LNCaP clone FGC (cell line): ENCODE measurements around the gene EDAR.

ENCODE experiments used
- DNase-seq: peaks from one replicate; pipeline ENCODE4 v3.0.0-alpha.2; 2011; ENCODE audit warnings: low read depth
- H3K4me3 ChIP-seq: 2 replicates; pipeline ENCODE4 v1.5.1; 2011; ENCODE audit warnings: mild to moderate bottlenecking, low read depth, low read length, control low read depth
- CTCF ChIP-seq: IDR thresholded peaks from 2 replicates; pipeline ENCODE4 v1.5.1; 2012; ENCODE audit warnings: mild to moderate bottlenecking; ENCODE audit not compliant: control insufficient read depth, insufficient read depth; ENCODE audit errors: extremely low read depth

Gene EDAR

GRCh38 chr2:108847000-108847399 is 142.0 kb downstream of the EDAR start:
- TF ChIP-seq CTCF, result no peak
- no peak for DNase-seq

DNA sequence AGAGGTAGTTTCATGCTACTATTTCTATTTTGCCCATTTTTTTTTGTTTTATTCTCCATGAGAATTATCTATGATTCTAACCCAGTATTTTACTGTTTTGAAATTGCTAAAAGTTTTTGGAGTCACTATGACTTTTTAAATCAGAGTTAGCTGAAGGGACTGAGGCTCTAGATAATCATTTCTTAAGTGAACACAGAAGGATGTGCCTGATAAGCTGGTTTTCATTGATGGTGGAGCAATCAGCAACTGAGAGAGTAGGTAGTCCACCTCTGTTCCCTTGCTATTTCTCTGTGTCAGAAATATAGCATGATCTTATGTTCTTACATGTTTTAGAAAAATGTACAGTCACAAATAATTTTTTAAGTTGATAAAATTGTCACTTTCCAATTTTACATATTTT is 143.1 kb downstream of the EDAR start:
- H3K4me3 ChIP-seq, result no peak overlapping the region
- DNase-seq, result no peak
- TF ChIP-seq CTCF, result no peak

More at GRCh38 chr2:108847000-108847399, 142.0 kb downstream of the EDAR start:
- no peak overlapping the region for H3K4me3 ChIP-seq
